HepG2 (cell line): ENCODE data around the gene ZNF451. TPM values are rescaled to one million over a fixed set of nuclear protein-coding genes. Genes with fewer than 3 reads are reported as not detected.

Source experiments
- CAMTA2 ChIP-seq: sonication (generic); formaldehyde crosslinking; IDR thresholded peaks from 2 replicates; pipeline ENCODE4 v1.4.0; 2020; ENCODE audit warnings: mild to moderate bottlenecking, missing genetic modification reagents, borderline replicate concordance
- FIP1L1 ChIP-seq: fragments of 200-400 bp; formaldehyde crosslinking; IDR thresholded peaks from 2 replicates; pipeline ENCODE4 v1.6.1; 2018; ENCODE audit warnings: low read depth, mild to moderate bottlenecking, low read length, moderate library complexity, borderline replicate concordance; ENCODE audit not compliant: insufficient read depth
- GATAD1 ChIP-seq: IDR thresholded peaks from 2 replicates; pipeline ENCODE4 v1.6.1; 2016; ENCODE audit warnings: missing genetic modification reagents, missing compliant biosample characterization
- ISL2 ChIP-seq: sonication (generic); formaldehyde crosslinking; IDR thresholded peaks from 2 replicates; pipeline ENCODE4 v1.5.0; 2020; ENCODE audit warnings: missing genetic modification reagents
- NFKB2 ChIP-seq: sonication (generic); formaldehyde crosslinking; IDR thresholded peaks from 2 replicates; pipeline ENCODE4 v1.4.0; 2020; ENCODE audit warnings: missing genetic modification reagents, borderline replicate concordance
- PCBP1 ChIP-seq: fragments of 200-400 bp; formaldehyde crosslinking; IDR thresholded peaks from 2 replicates; pipeline ENCODE4 v1.6.1; 2017; ENCODE audit warnings: mild to moderate bottlenecking, low read depth, low read length, borderline replicate concordance
- SNAI1 ChIP-seq: sonication (generic); formaldehyde crosslinking; IDR thresholded peaks from 2 replicates; pipeline ENCODE4 v1.5.0; 2020; ENCODE audit warnings: mild to moderate bottlenecking, missing genetic modification reagents, borderline replicate concordance
- SRY ChIP-seq: sonication (generic); formaldehyde crosslinking; IDR thresholded peaks from 2 replicates; pipeline ENCODE4 v1.8.0; 2022; ENCODE audit warnings: mild to moderate bottlenecking, missing genetic modification reagents
- TGIF2 ChIP-seq: IDR thresholded peaks from 2 replicates; pipeline ENCODE4 v1.6.1; 2016; ENCODE audit warnings: control low read depth, missing compliant biosample characterization
- U2AF1 ChIP-seq: fragments of 200-400 bp; formaldehyde crosslinking; optimal IDR thresholded peaks from 2 replicates; pipeline ENCODE3; 2017; ENCODE audit warnings: mild to moderate bottlenecking, low read depth, low read length
- ZNF816 ChIP-seq: sonication (generic); formaldehyde crosslinking; IDR thresholded peaks from 2 replicates; pipeline ENCODE4 v1.8.0; 2022; ENCODE audit warnings: missing genetic modification reagents, mild to moderate bottlenecking, borderline replicate concordance
- ZNF839 ChIP-seq: sonication (generic); formaldehyde crosslinking; IDR thresholded peaks from 2 replicates; pipeline ENCODE4 v1.4.0; 2020; ENCODE audit warnings: missing genetic modification reagents, mild to moderate bottlenecking, borderline replicate concordance
- ZSCAN22 ChIP-seq: sonication (generic); formaldehyde crosslinking; IDR thresholded peaks from 2 replicates; pipeline ENCODE4 v1.4.0; 2020; ENCODE audit warnings: mild to moderate bottlenecking, missing genetic modification reagents
- polyA plus RNA-seq, 8 experiments: library from polyadenylated mRNA; depleted of rRNA in 3 of 8; stranded (reverse) in 7 of 8; unstranded in 1 of 8; fragments of >200 nt; fragmentation: Illumina TruSeq in 4 of 8; extraction: Trizol in 4 of 8; gene quantifications; 2 replicates each; pipeline versions ENCODE4 v1.2.1 to v1.2.3, GENCODE V29; 2011 to 2016; ENCODE audit warnings: low read depth in 4 of 8, missing spikeins in 1 of 8, mixed read lengths in 1 of 8; ENCODE audit not compliant: insufficient read depth in 1 of 8
- total RNA-seq, 5 experiments: library from RNA; depleted of rRNA; stranded (reverse); fragments of >200 nt; fragmentation: Illumina TruSeq; extraction: Trizol; gene quantifications; 2 replicates each; pipeline ENCODE4 v1.2.3, GENCODE V29; 2016; ENCODE audit warnings: low read depth in 1 of 5
- TF ChIP-seq, protein P1 (sequence below): sonication (generic); formaldehyde crosslinking; IDR thresholded peaks from 2 replicates; pipeline ENCODE4 v1.4.0; 2020; ENCODE audit warnings: mild to moderate bottlenecking, missing genetic modification reagents
- TF ChIP-seq, protein P2 (sequence below), 2 experiments: sonication (generic) in 1 of 2; formaldehyde crosslinking in 1 of 2; IDR thresholded peaks; 2 replicates each; pipeline versions ENCODE4 v1.4.0 to v1.6.1; 2016 to 2020; ENCODE audit warnings: borderline replicate concordance in 1 of 2, low read depth in 1 of 2, mild to moderate bottlenecking in 1 of 2, missing genetic modification reagents in 1 of 2
- TF ChIP-seq, protein P3 (sequence below): IDR thresholded peaks from 2 replicates; pipeline ENCODE4 v1.6.1; 2016; ENCODE audit warnings: control low read depth
- TF ChIP-seq, protein P4 (sequence below): IDR thresholded peaks from 2 replicates; pipeline ENCODE4 v1.6.1; 2016; ENCODE audit warnings: missing compliant biosample characterization, missing genetic modification reagents, borderline replicate concordance
- TF ChIP-seq, protein P5 (sequence below): sonication (generic); formaldehyde crosslinking; IDR thresholded peaks from 2 replicates; pipeline ENCODE4 v1.5.0; 2020; ENCODE audit warnings: mild to moderate bottlenecking, missing genetic modification reagents, moderate library complexity

Gene ZNF451
- total and polyA plus RNA-seq, 2 of the 13 experiments (the other 11 are each of a cell fraction or from before 2014, with no cell fraction given), result 32.1 to 65.7 TPM

DNA sequence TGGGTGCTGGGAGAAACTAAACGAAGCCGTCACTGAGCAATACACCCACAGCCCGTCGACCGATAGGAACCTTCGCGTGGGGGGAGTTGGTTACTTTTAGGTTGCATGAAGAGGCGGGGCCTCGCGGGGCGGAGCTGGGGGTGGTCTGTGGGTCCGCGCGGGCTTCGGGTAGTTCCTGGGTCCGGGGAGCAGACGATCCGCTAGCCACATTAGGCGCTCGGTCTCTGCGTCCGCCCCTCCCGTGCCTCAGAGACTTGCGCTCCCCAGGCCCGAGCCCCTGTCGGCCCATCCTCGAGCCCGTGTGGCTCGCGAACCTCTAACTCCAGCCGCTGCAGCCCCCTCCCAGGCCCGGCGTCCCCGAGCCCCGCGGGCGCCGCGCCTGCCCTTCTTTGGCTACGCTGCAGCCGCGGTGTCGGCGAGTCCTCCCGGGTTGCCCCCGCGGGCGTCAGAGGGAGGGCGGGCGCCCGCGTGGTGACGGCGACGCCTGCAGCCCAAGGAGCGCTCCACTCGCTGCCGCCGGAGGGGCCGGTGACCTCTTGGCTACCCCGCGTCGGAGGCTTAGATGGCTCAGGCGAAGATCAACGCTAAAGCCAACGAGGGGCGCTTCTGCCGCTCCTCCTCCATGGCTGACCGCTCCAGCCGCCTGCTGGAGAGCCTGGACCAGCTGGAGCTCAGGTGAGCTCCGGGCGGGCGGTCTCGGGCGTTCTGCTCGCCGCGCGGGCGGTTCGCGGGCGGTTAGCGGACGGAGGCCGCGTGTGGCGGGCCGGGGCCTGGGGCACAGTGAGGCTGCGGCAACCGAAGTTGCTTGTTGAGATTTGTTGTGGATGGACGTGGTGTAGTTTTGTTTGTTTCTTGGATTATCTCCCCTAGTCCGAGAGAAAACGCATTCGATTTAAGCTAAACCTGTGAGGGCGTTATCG lies 82.4 kb downstream of the ZNF451 start, which contains the start of gene BAG2 (continued):
- TF ChIP-seq, protein P1, sequence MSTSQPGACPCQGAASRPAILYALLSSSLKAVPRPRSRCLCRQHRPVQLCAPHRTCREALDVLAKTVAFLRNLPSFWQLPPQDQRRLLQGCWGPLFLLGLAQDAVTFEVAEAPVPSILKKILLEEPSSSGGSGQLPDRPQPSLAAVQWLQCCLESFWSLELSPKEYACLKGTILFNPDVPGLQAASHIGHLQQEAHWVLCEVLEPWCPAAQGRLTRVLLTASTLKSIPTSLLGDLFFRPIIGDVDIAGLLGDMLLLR (CRISPR knock-in tag), result peak; percentile 93
- TF ChIP-seq, protein P2, sequence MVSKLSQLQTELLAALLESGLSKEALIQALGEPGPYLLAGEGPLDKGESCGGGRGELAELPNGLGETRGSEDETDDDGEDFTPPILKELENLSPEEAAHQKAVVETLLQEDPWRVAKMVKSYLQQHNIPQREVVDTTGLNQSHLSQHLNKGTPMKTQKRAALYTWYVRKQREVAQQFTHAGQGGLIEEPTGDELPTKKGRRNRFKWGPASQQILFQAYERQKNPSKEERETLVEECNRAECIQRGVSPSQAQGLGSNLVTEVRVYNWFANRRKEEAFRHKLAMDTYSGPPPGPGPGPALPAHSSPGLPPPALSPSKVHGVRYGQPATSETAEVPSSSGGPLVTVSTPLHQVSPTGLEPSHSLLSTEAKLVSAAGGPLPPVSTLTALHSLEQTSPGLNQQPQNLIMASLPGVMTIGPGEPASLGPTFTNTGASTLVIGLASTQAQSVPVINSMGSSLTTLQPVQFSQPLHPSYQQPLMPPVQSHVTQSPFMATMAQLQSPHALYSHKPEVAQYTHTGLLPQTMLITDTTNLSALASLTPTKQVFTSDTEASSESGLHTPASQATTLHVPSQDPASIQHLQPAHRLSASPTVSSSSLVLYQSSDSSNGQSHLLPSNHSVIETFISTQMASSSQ (IDR thresholded peaks at IDR 0.05; ENCODE audit: low read depth), result no peak
- TF ChIP-seq, protein P2 (CRISPR knock-in tag; IDR thresholded peaks at IDR 0.05; ENCODE audit: borderline replicate concordance), result peak; percentile 65
- TF ChIP-seq ZSCAN22 (CRISPR knock-in tag), result 0 out of 2 replicates have a peak, but pooled peaks have one; percentile 63
- TF ChIP-seq PCBP1, result no peak
- TF ChIP-seq ISL2, result peak; percentile 74; the same call in 1 of the 2 replicates
- peak; percentile 42; the same call in 1 of the 2 replicates for TF ChIP-seq GATAD1
- TF ChIP-seq SRY (CRISPR knock-in tag), result peak; percentile 89
- peak; percentile 93; the same call in 1 of the 2 replicates for TF ChIP-seq CAMTA2 (CRISPR knock-in tag)
- TF ChIP-seq U2AF1, result peak; percentile 42
- TF ChIP-seq TGIF2 (CRISPR knock-in tag), result peak; percentile 40; the same call in 1 of the 2 replicates
- peak; percentile 97 for TF ChIP-seq ZNF839
- peak; percentile 99 for TF ChIP-seq ZNF816 (CRISPR knock-in tag)
- TF ChIP-seq, protein P3, sequence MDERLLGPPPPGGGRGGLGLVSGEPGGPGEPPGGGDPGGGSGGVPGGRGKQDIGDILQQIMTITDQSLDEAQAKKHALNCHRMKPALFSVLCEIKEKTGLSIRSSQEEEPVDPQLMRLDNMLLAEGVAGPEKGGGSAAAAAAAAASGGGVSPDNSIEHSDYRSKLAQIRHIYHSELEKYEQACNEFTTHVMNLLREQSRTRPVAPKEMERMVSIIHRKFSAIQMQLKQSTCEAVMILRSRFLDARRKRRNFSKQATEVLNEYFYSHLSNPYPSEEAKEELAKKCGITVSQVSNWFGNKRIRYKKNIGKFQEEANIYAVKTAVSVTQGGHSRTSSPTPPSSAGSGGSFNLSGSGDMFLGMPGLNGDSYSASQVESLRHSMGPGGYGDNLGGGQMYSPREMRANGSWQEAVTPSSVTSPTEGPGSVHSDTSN (CRISPR knock-in tag), result no peak
- peak; percentile 95 for TF ChIP-seq NFKB2 (CRISPR knock-in tag)
- peak; percentile 85; the same call in 1 of the 2 replicates for TF ChIP-seq FIP1L1
- TF ChIP-seq, protein P4, sequence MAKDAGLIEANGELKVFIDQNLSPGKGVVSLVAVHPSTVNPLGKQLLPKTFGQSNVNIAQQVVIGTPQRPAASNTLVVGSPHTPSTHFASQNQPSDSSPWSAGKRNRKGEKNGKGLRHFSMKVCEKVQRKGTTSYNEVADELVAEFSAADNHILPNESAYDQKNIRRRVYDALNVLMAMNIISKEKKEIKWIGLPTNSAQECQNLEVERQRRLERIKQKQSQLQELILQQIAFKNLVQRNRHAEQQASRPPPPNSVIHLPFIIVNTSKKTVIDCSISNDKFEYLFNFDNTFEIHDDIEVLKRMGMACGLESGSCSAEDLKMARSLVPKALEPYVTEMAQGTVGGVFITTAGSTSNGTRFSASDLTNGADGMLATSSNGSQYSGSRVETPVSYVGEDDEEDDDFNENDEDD (CRISPR knock-in tag), result peak; percentile 77; the same call in 1 of the 2 replicates
- peak; percentile 96 for TF ChIP-seq SNAI1 (CRISPR knock-in tag)
- TF ChIP-seq, protein P5, sequence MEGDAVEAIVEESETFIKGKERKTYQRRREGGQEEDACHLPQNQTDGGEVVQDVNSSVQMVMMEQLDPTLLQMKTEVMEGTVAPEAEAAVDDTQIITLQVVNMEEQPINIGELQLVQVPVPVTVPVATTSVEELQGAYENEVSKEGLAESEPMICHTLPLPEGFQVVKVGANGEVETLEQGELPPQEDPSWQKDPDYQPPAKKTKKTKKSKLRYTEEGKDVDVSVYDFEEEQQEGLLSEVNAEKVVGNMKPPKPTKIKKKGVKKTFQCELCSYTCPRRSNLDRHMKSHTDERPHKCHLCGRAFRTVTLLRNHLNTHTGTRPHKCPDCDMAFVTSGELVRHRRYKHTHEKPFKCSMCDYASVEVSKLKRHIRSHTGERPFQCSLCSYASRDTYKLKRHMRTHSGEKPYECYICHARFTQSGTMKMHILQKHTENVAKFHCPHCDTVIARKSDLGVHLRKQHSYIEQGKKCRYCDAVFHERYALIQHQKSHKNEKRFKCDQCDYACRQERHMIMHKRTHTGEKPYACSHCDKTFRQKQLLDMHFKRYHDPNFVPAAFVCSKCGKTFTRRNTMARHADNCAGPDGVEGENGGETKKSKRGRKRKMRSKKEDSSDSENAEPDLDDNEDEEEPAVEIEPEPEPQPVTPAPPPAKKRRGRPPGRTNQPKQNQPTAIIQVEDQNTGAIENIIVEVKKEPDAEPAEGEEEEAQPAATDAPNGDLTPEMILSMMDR (CRISPR knock-in tag), result peak; percentile 59
